Medulla oblongata (tissue), 1 donor: ENCODE results near the gene PRR33.

Experiments
- DNase-seq: peaks from one replicate; pipeline ENCODE4 v3.0.0-alpha.2; 2015; ENCODE audit errors: extremely low spot score

Gene PRR33

DNA sequence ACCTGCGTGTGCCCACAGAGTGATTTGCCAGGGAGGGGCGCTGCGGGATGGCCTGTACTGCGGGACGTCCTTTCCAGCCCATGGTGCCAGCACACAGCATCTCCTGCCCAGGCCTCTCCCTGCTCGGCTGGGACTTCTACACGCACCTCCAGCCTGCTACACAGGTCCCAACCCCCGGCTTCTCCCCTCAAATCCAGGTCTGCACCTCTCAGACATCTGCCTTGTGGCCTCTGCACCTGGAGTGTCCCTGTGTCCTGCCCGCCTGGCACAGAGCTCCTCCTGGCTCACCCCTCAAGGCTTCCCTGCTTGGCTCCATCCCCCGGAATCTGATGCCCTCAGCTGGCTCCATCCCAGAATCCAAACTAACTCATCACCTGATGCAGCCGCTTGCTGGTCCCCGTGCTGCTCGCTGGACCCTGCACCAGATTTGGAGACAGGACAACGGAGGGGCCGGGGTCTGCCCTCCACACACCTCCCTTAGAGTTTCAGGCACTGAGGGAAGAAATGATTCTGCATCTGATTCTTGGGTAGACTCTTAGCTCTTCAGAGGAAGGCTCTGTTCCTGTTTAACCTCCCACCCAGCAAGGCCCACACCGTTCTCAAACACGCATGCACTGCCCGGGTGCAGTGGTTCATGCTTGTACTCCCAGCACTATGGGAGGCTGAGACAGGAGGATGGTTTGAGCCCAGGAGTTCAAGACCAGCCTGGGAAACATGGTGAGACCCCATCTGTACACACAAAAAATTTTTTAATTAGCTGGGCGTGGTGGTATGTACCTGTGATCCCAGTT is 42.9 kb downstream of the PRR33 start:
- no peak for DNase-seq

DNA sequence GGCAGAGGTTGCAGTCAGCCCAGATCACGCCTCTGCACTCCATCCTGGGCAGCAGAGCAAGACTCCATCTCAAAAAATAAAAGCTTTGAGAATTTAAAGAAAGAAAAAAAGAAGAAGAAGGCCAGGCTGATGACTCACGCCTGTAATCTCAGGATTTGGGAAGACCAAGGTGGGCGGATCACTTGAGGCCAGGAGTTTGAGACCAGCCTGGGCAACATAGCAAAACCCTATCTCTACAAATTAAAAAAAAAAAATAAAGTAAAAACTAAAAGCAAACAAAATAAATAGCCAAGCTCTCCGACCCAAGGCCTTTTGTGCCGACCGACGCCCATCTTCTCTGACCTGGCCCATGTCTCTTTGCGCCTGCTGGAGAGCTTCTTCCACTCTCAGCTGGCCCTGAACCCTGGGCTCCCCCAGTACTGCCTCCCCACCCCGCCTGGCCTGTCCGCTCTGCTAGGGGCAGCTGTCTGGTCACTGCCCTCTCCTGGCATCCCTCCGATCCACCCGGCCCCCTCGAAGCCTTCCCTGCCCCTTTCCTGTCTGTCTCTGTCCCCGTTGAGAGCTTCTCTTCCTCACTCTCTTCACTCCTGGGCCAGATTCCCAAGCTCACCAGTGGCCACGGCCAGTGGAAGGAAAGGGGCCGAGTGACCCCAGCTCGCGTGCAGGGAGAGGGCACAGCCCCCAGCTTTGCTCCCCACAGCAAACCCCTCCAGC is 43.6 kb downstream of the PRR33 start:
- DNase-seq: no peak

DNA sequence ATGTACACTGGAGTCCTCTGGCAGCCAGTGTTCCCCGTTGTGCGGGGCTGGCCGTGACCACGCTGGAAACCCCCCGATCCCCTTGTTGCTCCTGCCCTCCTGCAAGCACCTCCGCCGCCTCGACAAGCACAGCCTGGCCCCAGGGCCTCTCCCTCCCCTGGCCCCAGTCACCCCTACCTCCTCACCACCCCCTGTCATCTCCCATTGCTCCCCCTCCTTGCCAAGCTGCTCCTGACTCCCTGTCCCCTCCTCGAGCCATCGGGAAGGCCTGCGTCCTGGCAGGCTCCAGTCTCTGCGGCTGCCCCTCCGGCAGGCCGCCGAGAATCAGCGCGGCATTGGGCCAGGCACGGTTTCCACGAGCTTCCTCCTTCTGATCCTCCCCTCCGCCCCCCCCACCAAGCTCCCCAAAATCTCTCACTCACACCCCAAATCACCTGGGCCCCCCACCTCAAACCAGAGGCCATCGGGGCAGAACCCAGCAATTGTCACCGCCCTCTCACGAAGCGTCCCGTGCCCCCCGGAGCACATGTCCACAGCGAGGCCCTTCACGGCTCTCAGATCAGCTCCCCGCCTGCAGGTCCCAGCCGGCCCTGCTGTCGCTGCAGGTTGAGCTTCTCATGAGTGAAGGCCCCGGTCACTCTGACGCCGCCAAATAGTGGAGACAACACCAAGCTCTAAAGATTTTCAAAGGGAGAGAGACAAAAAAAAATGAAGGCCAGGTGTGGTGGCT is 44.5 kb downstream of the PRR33 start:
- no peak for DNase-seq

DNA sequence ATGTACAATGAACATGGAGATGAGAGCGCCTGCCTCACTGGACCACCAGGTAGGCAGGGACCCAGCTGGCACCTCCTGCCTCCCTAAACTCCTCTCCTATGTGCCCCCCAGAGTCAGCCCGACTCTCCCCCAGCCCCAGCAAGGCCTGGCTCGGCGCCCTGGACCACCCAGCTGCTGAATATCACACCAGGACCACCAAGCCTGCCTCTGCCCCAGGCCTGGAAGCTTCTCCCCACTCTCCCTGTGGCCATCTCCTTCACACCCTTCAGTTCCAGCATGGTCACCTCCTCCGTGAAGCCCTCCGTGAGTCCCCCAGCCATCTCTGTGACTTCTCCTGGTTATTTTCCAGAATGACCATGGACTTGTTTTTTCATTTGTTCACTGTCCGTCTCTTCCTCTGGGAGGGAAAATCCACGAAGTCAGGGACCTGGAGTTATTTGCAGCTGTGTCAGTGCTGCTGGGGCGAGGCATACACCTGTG is 45.2 kb downstream of the PRR33 start:
- no peak for DNase-seq

DNA sequence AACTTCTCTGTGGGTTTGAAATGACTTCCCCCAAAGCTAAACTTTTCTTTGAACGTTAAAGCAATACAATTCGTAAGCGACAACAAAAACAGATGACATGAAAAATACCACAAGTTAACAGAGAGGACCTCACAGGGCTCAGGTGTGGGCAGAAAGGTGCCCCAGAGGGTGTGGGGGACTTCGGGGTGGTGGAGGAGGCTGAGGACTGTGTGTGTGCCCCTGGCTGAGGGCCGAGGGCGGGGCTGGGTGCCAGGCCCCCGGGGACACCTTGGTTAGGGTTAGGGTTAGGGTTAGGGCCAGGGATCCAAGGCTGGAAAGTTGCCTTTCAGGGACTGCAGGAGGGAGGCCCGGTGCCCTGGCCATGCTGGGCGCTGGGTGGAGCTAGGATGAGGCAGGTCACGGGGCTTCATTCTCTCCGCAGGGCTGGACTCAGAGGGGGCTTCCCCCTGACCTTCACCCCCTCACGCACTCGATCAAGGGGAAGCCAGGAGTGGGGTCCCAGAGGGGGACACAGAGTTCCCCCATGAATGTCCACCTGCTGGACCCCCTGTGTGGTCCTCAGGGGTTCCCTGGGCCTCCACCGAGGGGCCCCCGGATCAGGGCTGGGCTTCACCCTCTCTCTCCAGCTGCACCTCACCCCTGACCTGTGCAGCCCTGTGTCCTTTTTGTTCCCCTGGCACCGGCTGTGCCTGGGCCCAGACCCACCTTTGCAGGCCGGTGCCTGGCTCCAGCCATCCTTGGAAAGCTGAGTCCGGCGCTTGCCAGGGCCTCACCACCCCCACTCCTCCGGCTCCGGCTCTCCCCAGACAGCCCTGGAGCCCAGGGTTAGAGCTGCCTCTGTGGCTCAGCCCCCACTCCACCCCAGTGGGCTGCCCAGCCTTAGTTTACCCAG is 45.9 kb downstream of the PRR33 start:
- DNase-seq: no peak

DNA sequence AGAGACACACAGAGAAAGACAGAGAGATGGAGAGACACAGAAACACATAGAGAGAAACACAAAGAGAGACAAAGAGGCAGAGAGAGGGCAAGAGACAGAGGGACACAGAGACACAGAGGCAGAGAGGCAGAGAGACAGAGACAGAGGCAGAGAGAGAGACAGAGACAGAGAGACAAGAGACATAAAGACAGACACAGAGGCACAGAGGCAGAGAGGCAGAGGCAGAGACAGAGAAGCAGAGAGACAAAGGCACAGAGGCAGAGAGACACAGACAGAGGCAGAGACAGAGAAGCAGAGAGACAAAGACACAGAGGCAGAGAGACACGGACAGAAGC is 46.6 kb downstream of the PRR33 start:
- no peak for DNase-seq

GRCh38 chr11:1844221-1845094 is 47.2 kb downstream of the PRR33 start:
- peak; percentile 35 for DNase-seq

DNA sequence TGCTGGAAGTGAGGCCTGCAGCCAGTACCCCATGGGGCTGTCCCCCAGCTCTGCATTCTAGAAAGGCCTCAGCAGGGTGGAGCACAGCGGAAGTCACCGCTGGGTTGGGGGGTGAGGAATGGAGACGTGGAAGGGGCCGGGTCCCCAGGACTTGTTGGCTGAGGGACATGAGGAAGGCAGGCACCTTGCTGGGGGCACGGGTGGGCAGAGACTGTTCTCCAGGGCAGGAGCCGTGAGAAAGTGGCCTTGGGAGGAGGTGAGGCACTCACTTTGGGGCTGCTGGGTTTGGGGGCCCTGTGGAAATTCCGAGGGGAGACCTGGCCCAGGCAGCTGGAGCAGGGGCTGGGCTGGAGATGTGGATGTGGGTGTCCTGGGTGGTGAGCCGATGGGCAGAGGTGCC is 47.9 kb downstream of the PRR33 start:
- DNase-seq: no peak

- DNase-seq: no peak
Measured at GRCh38 chr11:1843098-1843473, 48.6 kb downstream of the PRR33 start.

DNA sequence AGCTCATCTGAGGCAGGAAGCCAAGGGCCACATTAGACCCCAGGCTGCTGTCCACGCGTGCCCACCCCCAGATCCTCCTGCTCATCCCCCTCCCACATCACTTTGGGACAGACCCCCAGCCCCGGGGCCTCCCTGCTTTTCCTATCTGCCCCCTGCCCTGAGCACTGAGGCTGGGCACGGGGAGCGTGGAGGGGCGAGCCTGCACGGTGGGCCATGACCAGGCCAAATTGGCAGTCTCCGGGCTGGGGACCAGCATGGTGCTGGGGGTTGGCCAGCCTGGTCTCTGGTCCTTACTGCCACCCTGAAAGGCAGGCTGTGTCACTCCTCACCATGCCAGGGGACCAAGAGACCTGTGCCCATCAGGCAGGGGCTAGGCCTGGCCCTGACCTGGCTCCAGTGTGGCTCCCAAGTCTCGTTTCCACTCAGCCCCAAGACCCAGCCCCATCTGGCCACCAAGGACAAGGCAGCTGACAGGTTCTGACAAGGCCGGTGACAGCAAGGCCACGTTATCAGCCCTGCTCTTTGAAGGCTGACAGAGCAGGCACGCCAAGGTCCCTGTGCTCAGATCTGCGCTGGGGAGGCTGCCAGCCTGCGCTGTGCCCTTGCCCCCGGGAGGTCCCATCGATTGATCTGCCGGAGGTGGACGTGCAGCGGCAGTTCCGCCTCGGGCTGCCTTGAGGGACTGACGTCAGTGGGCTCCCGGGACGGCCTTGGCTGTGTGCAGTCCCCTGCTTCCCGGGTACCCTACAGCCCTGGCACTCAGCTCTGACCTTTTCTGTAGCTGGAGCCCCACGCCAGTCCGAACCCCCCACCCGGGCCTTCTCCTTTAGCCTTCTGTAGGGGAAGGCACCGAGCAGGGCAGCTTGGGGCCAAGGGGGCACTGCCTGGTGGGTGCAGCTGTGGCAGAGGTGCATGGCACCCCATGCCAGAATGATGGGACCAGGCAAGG is 49.3 kb downstream of the PRR33 start:
- no peak for DNase-seq

- DNase-seq: no peak
Measured at GRCh38 chr11:1841511-1842148, 50.1 kb downstream of the PRR33 start.

- DNase-seq: no peak
Measured at GRCh38 chr11:1840780-1841480, 50.8 kb downstream of the PRR33 start.

- peak; percentile 68 for DNase-seq
Measured at GRCh38 chr11:1839924-1840779, 51.5 kb downstream of the PRR33 start.

- DNase-seq: no peak
Measured at GRCh38 chr11:1839204-1839923, 52.3 kb downstream of the PRR33 start.

DNA sequence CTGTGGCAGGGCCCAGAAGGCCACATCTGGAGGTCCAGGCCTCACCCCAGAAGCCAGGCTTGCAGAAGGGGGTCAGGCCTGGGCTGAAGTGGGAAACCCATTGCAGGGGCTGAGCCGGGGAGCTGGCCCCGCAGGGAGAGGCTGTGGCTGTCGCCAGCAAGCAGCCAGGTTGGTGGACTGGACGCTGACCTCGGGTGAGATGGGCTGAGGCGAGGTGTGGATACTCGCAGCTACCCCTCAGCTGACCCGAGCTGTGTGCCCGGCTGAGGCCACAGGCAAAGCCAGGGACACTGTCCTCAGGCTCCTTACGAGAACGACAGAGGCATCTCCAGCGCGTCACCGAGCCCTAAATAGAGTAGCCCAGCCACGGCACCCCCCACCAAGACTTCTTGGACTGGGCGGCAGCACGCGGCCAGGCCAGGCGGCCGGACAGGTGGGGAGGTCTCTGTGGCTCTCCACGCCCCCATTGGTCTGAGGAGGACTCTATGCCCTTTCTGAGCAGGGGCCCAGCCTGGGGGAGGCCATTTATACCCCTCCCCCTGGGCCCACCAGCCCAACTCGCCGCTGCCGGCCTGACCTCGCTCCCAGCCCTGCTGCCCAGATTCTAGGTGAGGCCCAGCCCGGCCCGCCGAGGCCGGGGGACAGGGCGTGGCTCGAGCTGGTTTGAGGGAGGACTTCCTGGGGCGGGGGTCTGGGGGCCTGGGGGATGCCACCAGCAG is 53.1 kb downstream of the PRR33 start, which contains the start of gene TNNI2:
Gene TNNI2 (plus strand): TSS at position 556 of the 719 bp plus-strand sequence. CDS start 716 bp downstream, outside the sequence.
- no peak for DNase-seq
